ENCODE results near the gene RAPGEF2. TPM values are rescaled to one million over a fixed set of nuclear protein-coding genes. Genes with fewer than 3 reads are reported as not detected.

RAPGEF2 gene
- total RNA-seq, 1 experiment from 2014 or later, result 17.6 TPM

- in situ Hi-C loops (cut with HindIII; ENCODE audit: low pct_unique_long_range_greater_than_20kb, low sequenced_read_pairs) (no loop called here), intact Hi-C loops (cut with micrococcal nuclease; ENCODE audit: unreplicated experiment) (no loop called here)
- ChIA-PET CTCF (no interaction called here), POLR2A (no interaction called here)
- no peak overlapping the region for H3K27ac ChIP-seq (ENCODE audit: low read length)
- no peaks in the 10 kb centered on the region for H3K9me3 ChIP-seq (ENCODE audit: control insufficient read depth, insufficient read depth, low read depth, low read length)
- no peaks in the 10 kb centered on the region for H3K27me3 ChIP-seq (ENCODE audit: control insufficient read depth, insufficient read depth, low read length)
- H3K36me3 ChIP-seq (ENCODE audit: control insufficient read depth, insufficient read depth, low read length), result no peaks in the 10 kb centered on the region
- 0 out of 4 replicates have a peak overlapping the region, but pooled peaks of 1 of the 2 experiments have one; percentile 11 for H3K4me3 ChIP-seq (ENCODE audit: low read depth in 2 of 2, low read length in 2 of 2)
- no peaks in the 10 kb centered on the region for H3K4me1 ChIP-seq (ENCODE audit: control insufficient read depth, insufficient read depth, low read length)
- peak; percentile 56 for ATAC-seq
- no TSS peak for BruUV-seq (replicated peaks)
- no peak for DNase-seq (ENCODE audit: low read depth, low spot score)
- TF ChIP-seq TCF7L2 (IDR thresholded peaks at IDR 0.05; ENCODE audit: low read depth, low read length) (no peak), CTCF (IDR thresholded peaks at IDR 0.05) (no peak), SIN3A (IDR thresholded peaks at IDR 0.05; ENCODE audit: borderline replicate concordance, insufficient read depth, low read depth, low read length) (no peak), POLR2AphosphoS5 (IDR thresholded peaks at IDR 0.05; ENCODE audit: low read depth, low read length) (no peak), REST (IDR thresholded peaks at IDR 0.05; ENCODE audit: insufficient read depth in 1 of 2, low read depth in 2 of 2, low read length in 1 of 2) (no peak)
Observed at GRCh38 chr4:159390648-159391047, 287.8 kb downstream of the RAPGEF2 start.

DNA sequence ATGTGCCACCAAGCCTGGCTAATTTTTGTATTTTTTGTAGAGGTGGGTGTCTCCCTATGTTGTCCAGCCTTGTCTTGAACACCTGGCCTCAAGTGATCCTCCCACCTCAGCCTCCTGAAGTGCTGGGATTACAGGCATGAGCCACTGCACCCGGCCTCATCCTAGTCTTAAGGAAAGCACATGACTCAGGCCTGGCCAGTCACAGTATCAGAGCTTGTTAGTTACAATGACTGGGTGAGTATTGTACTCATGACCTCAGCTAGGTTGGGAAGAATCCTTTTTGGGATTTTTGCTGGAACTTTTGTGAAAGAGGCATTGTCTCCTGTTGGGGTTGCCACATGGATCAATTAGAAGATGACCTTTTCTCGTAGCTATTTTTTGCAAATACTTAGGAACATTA, 292.8 kb downstream of the RAPGEF2 start:
- Histone ChIP-seq H3K4me3 (ENCODE audit: low read depth in 2 of 2, low read length in 2 of 2) (no peak overlapping the region), H3K4me1 (ENCODE audit: control insufficient read depth, insufficient read depth, low read length) (no peaks in the 10 kb centered on the region), H3K27ac (ENCODE audit: low read length) (no peak overlapping the region), H3K9me3 (ENCODE audit: control insufficient read depth, insufficient read depth, low read depth, low read length) (no peaks in the 10 kb centered on the region), H3K36me3 (ENCODE audit: control insufficient read depth, insufficient read depth, low read length) (no peaks in the 10 kb centered on the region), H3K27me3 (ENCODE audit: control insufficient read depth, insufficient read depth, low read length) (no peaks in the 10 kb centered on the region)
- intact Hi-C loops (cut with micrococcal nuclease; ENCODE audit: unreplicated experiment), result no loop called here
- TF ChIP-seq CTCF (IDR thresholded peaks at IDR 0.05) (no peak), REST (IDR thresholded peaks at IDR 0.05; ENCODE audit: insufficient read depth in 1 of 2, low read depth in 2 of 2, low read length in 1 of 2) (no peak), SIN3A (IDR thresholded peaks at IDR 0.05; ENCODE audit: borderline replicate concordance, insufficient read depth, low read depth, low read length) (no peak), TCF7L2 (IDR thresholded peaks at IDR 0.05; ENCODE audit: low read depth, low read length) (no peak)
- ChIA-PET CTCF (no interaction called here), POLR2A (interaction anchor here (0.5 kb wide), 1 partner anchor 120 kb away, joined by 3 read pairs; no protein-coding TSS in a partner anchor)
- in situ Hi-C loops (cut with HindIII; ENCODE audit: low pct_unique_long_range_greater_than_20kb, low sequenced_read_pairs), result no loop called here
- ATAC-seq (no peak), DNase-seq (ENCODE audit: low read depth, low spot score) (no peak)
- no TSS peak for BruUV-seq (replicated peaks)

Data from Panc1 (cell line).